ENCODE measurements around the gene PA2G4.
"Not testable (repeated sequence)": the region's sequence is repeated elsewhere in the genome, so short reads cannot be mapped to it uniquely, and the experiment has no call there.

PA2G4 gene

GRCh38 chr12:56104109-56104814 is at the start of gene PA2G4:
Gene PA2G4, plus strand, starts transcription at chr12:56104559. Its CDS starts 179 bp downstream, at chr12:56104738.
- no peaks in the 10 kb centered on the region for H3K9me3 Mint-ChIP-seq
- DNase-seq (peak; percentile 99 to 100), ATAC-seq (peak; percentile 95)
- H3K27ac Mint-ChIP-seq, result peak within 1 kb of the TSS; percentile 98
- H3K27me3 Mint-ChIP-seq, result no peaks in the 10 kb centered on the region
- H3K4me1 Mint-ChIP-seq, result peaks cover 56% of the 10 kb centered on the region
- H3K4me3 Mint-ChIP-seq, result peak within 1 kb of the TSS; percentile 96 to 97

DNA sequence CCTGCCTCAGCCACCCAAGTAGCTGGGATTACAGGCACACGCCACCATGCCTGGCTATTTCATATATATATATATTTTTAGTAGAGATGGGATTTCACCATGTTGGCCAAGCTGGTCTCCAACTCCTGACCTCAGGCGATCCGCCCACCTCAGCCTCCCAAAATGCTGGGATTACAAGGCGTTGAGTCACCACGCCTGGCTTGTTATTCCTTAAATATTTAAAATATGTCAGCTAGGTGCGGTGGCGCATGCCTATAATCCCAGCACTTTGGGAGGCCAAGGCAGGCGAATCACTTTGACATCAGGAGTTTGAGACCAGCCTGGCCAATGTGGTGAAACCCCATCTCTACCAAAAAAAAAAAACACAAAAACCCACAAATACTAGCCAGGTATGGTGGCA is 44.4 kb upstream of the PA2G4 start:
- H3K27ac Mint-ChIP-seq, H3K27me3 Mint-ChIP-seq, DNase-seq, H3K4me1 Mint-ChIP-seq, ATAC-seq, H3K4me3 Mint-ChIP-seq, H3K9me3 Mint-ChIP-seq: not testable (repeated sequence)

DNA sequence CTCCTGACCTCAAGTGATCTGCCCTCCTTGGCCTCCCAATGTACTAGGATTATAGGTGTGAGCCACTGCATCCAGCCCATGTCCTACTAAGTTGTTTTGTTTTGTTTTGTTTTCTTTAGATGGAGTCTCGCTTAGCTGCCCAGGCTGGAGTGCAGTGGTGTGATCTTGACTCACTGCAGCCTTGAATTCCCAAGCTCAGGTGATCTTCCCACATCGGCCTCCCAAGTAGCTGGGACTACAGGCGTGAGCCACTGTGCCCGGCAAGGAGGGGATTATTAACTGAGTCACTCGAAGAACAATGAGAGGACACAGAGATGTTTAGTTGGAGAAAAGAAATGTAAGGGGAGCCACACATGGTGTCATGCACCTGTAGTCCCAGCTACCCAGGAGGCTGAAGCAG is 42.4 kb upstream of the PA2G4 start:
- ATAC-seq (no peak), DNase-seq (no peak)
- H3K27ac Mint-ChIP-seq, result peak overlapping the region in 1 of 2 donors; percentile 81
- H3K27me3 Mint-ChIP-seq, result no peaks in the 10 kb centered on the region
- H3K4me3 Mint-ChIP-seq, result no peak overlapping the region
- peaks cover 3% of the 10 kb centered on the region for H3K4me1 Mint-ChIP-seq
- no peaks in the 10 kb centered on the region for H3K9me3 Mint-ChIP-seq

- no peak for ATAC-seq
- Mint-ChIP-seq H3K27ac (no peak overlapping the region), H3K4me1 (peaks cover 7% of the 10 kb centered on the region), H3K4me3 (no peak overlapping the region), H3K27me3 (no peaks in the 10 kb centered on the region), H3K9me3 (no peaks in the 10 kb centered on the region)
- DNase-seq, result no peak
Measured at GRCh38 chr12:56062996-56063395, 41.4 kb upstream of the PA2G4 start.

DNA sequence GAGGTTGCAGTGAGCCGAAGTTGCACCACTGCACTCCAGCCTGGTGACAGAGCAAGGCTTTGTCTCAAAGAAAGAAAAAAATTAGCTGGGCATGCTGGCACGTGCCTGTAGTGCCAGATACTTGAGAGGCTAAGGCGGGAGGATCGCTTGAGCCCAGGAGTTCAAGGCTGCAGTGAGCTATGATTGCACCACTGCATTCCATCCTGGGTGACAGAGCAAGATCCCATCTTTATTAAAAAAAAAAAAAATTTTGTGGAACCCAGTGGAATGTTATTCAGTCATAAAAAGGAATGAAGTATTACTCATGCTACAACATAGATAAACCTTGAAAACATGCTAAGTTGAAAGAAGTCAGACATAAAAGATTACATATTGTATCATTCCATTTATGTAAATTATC is 32.7 kb upstream of the PA2G4 start:
- no peak overlapping the region for H3K4me3 Mint-ChIP-seq
- ATAC-seq (no peak), DNase-seq (no peak)
- H3K27me3 Mint-ChIP-seq, result no peaks in the 10 kb centered on the region
- no peak overlapping the region for H3K27ac Mint-ChIP-seq
- no peaks in the 10 kb centered on the region for H3K9me3 Mint-ChIP-seq
- H3K4me1 Mint-ChIP-seq, result peaks cover 7% of the 10 kb centered on the region

DNA sequence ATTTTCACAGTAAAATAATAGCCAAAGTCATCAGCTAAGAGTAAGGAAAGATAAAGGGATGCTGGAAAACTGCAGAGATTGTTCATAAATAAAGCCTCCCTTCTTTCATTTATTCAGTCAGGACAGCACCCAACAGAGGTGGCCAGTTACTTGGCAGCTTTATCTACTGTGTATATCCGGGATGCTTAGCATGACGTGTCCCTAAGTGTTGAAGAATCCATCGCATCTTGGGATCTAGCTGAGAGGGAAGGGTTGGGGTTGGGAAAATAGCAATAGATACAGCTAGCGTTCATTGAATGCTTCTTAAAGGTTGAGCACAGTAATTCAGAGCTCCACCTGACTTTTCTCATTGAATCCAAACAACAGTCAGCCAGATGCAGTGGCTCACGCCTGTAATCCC is 30.0 kb upstream of the PA2G4 start:
- ATAC-seq (no peak), DNase-seq (no peak)
- Mint-ChIP-seq H3K4me1 (peaks cover 6% of the 10 kb centered on the region), H3K9me3 (no peaks in the 10 kb centered on the region), H3K27ac (no peak overlapping the region), H3K4me3 (no peak overlapping the region), H3K27me3 (no peaks in the 10 kb centered on the region)

- not testable (repeated sequence) for ATAC-seq, H3K9me3 Mint-ChIP-seq, H3K4me3 Mint-ChIP-seq, DNase-seq
- H3K27ac Mint-ChIP-seq, result peak overlapping the region in 1 of 2 donors; percentile 27
- peaks cover 25% of the 10 kb centered on the region for H3K27me3 Mint-ChIP-seq
- H3K4me1 Mint-ChIP-seq, result peaks cover 26% of the 10 kb centered on the region
Measured at GRCh38 chr12:56077966-56078365, 26.4 kb upstream of the PA2G4 start.

GRCh38 chr12:56078427-56078826 is 25.9 kb upstream of the PA2G4 start:
- Mint-ChIP-seq H3K27me3 (peaks cover 25% of the 10 kb centered on the region), H3K4me3 (peak overlapping the region; percentile 85 to 91), H3K9me3 (no peaks in the 10 kb centered on the region), H3K27ac (no peak overlapping the region), H3K4me1 (peaks cover 26% of the 10 kb centered on the region)
- DNase-seq (no peak), ATAC-seq (no peak)

GRCh38 chr12:56078931-56079722 is 25.2 kb upstream of the PA2G4 start:
- peaks cover 25% of the 10 kb centered on the region for H3K27me3 Mint-ChIP-seq
- no peaks in the 10 kb centered on the region for H3K9me3 Mint-ChIP-seq
- H3K27ac Mint-ChIP-seq, result no peak overlapping the region
- peak overlapping the region; percentile 85 to 91 for H3K4me3 Mint-ChIP-seq
- ATAC-seq, result peak; percentile 71
- peaks cover 26% of the 10 kb centered on the region for H3K4me1 Mint-ChIP-seq
- peak; percentile 53 to 55 for DNase-seq

GRCh38 chr12:56079723-56080555 is 24.4 kb upstream of the PA2G4 start, which contains the start of gene ERBB3:
Gene ERBB3, plus strand, starts transcription at chr12:56080165. Its CDS starts 136 bp downstream, at chr12:56080301.
- no peaks in the 10 kb centered on the region for H3K9me3 Mint-ChIP-seq
- H3K27ac Mint-ChIP-seq, result no peak within 1 kb of the TSS
- peaks cover 25% of the 10 kb centered on the region for H3K27me3 Mint-ChIP-seq
- DNase-seq, result peak; percentile 45 to 61
- peaks cover 26% of the 10 kb centered on the region for H3K4me1 Mint-ChIP-seq
- peak within 1 kb of the TSS; percentile 85 to 91 for H3K4me3 Mint-ChIP-seq
- peak; percentile 82 for ATAC-seq

GRCh38 chr12:56080556-56081138 is 23.7 kb upstream of the PA2G4 start:
- DNase-seq (no peak), ATAC-seq (no peak)
- Mint-ChIP-seq H3K27ac (no peak overlapping the region), H3K9me3 (no peaks in the 10 kb centered on the region), H3K27me3 (peaks cover 25% of the 10 kb centered on the region), H3K4me1 (peaks cover 26% of the 10 kb centered on the region), H3K4me3 (peak overlapping the region; percentile 85 to 91)

DNA sequence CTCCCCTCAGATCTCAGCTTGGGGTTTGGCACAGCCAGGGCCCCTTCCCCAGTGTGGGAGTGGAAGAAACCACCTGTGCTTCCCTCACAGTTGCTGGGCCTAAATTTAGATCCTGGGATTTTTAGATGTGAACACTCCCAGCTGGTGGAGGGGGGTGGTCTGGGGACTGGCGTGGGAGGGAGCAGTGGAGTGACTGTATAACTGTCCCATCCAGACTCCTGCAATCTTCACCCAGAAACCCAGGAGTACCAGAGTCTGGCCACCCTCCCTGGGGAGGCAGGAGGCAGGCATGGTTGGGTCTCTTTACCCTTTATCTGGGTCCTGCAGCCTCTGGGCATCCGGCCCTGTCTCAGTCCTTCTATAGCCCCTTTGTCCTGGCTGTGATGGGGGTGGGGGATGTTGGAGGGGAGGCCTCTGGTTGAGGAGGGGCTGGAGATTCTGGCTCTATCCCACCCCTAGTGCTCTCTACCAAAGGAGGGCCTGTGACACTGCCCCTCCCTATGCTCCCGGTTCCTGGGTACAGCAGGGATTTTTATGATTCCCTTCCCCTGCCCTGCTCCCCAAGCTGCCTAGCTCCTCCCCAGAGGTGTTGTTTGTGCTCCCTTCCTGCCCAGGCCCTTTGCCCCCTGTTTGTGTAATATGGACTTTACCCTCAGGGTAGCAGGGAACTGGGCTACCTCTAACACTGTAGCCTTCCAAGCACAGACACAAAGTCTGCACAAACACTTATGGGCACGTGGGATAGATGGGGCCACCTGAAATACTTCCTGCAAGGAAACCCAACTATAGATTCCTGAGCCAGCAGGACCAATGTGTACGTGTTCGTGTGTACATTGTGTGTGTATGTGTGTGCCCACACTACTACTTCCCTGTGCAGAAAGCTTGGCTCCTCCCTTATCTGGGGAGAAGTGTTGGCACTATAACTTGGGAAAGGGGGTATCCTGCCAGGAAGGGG is 22.7 kb upstream of the PA2G4 start:
- Mint-ChIP-seq H3K4me1 (peaks cover 26% of the 10 kb centered on the region), H3K27me3 (peaks cover 25% of the 10 kb centered on the region), H3K4me3 (peak overlapping the region in 1 of 2 donors; percentile 91), H3K9me3 (no peaks in the 10 kb centered on the region), H3K27ac (no peak overlapping the region)
- DNase-seq (no peak), ATAC-seq (no peak)

- Mint-ChIP-seq H3K27ac (no peak overlapping the region), H3K4me3 (no peak overlapping the region), H3K27me3 (peaks cover 25% of the 10 kb centered on the region), H3K4me1 (peaks cover 26% of the 10 kb centered on the region), H3K9me3 (no peaks in the 10 kb centered on the region)
- DNase-seq (no peak), ATAC-seq (no peak)
Measured at GRCh38 chr12:56082382-56082781, 22.0 kb upstream of the PA2G4 start.

- H3K27me3 Mint-ChIP-seq, result peaks cover 25% of the 10 kb centered on the region
Measured at GRCh38 chr12:56082967-56083366, 21.4 kb upstream of the PA2G4 start.

More at GRCh38 chr12:56082967-56083366, 21.4 kb upstream of the PA2G4 start:
- H3K27ac Mint-ChIP-seq, result no peak overlapping the region
- DNase-seq, result no peak
- peaks cover 26% of the 10 kb centered on the region for H3K4me1 Mint-ChIP-seq
- no peak for ATAC-seq
- H3K9me3 Mint-ChIP-seq, result no peaks in the 10 kb centered on the region
- no peak overlapping the region for H3K4me3 Mint-ChIP-seq

Data from stimulated activated naive CD8-positive, alpha-beta T cell treated with anti-CD3 and anti-CD28 coated beads, Interleukin-15, amount 100 ng/mL, for 72 hours (primary cell).